ENCODE results near the gene TLE1.
"Not testable (repeated sequence)": the region's sequence is repeated elsewhere in the genome, so short reads cannot be mapped to it uniquely, and the experiment has no call there.

DNA sequence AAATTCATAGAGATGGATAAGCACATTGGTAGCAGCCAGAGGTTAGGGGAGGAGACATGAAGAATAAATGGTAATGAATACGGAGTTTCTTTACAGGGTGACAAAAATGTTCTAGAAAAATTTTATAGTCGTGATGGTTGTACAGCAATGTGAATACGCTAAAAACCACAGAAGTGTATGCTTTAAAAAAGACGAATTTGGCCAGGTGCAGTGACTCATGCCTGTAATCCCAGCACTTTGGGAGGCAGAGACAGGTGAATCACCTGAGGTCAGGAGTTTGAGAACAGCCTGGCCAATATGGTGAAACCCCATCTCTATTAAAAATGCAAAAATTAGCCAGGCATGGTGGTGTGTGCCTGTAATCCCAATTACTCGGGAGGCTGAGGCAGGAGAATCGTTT is 44.8 kb downstream of the TLE1 start:
- TF ChIP-seq, protein P1, sequence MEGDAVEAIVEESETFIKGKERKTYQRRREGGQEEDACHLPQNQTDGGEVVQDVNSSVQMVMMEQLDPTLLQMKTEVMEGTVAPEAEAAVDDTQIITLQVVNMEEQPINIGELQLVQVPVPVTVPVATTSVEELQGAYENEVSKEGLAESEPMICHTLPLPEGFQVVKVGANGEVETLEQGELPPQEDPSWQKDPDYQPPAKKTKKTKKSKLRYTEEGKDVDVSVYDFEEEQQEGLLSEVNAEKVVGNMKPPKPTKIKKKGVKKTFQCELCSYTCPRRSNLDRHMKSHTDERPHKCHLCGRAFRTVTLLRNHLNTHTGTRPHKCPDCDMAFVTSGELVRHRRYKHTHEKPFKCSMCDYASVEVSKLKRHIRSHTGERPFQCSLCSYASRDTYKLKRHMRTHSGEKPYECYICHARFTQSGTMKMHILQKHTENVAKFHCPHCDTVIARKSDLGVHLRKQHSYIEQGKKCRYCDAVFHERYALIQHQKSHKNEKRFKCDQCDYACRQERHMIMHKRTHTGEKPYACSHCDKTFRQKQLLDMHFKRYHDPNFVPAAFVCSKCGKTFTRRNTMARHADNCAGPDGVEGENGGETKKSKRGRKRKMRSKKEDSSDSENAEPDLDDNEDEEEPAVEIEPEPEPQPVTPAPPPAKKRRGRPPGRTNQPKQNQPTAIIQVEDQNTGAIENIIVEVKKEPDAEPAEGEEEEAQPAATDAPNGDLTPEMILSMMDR (conservative IDR thresholded peaks at IDR 0.05), result not testable (repeated sequence)
- not testable (repeated sequence) for TF ChIP-seq ZFX (IDR thresholded peaks at IDR 0.05)
